HG02759 (cell line): Measurements from ENCODE around the gene PRKCQ.

Source experiments
- ATAC-seq: cut with Tn5 transposase; IDR thresholded peaks from one replicate; pipeline ENCODE4 v1.9.1; 2021; ENCODE audit warnings: mild to moderate bottlenecking, moderate library complexity; ENCODE audit not compliant: unreplicated experiment

PRKCQ gene

DNA sequence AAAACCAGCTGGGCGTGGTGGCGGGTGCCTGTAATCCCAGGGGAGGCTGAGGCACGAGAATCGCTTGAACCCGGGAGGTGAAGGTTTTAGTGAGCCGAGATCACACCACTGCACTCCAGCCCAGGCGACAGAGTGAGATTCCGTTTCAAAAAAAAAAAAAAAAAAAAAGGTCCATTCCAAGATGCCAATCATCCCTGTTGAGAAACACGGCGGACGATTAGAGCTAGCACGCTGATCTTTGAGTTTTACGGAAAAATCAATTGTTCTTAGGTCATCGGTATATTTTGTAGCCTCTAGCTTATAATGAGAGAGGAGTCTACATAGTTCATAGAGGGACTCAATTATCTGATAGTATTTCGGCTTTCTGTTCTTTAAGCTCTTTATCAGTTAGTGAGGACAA, 169.2 kb downstream of the PRKCQ start:
- ATAC-seq: no peak

DNA sequence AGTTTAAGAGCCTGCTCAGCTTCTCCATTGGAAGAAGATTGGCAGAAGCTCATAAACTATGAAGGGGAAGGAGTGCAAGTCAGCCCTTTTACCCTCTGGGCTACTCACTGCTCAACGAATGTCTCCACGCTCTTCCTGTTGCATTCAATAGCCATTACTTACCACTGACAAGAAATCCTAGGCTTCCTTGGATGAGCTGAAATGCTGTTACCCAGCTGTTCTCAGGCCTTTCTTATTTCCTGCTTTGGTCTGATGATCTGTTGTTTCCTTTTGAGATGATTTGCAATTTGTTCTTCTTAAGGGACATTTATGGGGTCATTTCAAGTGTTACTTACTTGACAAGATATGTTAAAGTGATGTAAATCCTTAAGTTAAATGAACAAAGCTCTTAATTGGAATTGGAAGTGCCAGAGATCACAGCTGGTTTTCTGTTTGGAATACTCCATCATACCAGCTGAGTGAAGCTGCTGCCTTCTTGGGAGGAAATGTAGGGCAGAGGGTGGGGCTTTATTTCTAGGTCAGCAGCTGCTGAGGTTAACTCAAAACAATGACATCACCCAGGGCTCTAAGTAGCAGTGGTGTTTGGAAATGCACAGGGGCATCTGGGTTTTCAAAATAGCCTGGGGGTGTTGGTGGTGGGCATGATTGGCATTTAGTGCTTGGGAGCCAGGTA, 170.0 kb downstream of the PRKCQ start:
- ATAC-seq: no peak

DNA sequence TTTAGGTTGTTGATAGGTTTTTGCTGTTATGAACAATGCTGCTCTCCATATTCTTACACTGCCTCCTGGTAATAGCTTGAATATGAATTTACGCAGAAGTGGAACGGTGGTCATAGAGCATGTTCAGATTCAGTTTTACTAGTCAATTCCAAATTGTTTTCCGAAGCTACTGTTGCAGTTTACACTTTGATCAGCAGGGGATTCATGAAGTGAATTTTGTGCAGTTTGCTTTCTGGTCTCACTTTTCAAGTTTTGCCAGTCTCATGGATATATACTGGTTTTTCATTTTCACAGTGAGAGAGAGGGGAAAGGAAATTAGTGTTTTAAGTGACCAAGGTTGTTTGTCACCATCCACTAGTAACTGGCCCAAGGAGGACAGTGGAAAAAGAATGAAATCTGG, 171.3 kb downstream of the PRKCQ start:
- no peak for ATAC-seq

DNA sequence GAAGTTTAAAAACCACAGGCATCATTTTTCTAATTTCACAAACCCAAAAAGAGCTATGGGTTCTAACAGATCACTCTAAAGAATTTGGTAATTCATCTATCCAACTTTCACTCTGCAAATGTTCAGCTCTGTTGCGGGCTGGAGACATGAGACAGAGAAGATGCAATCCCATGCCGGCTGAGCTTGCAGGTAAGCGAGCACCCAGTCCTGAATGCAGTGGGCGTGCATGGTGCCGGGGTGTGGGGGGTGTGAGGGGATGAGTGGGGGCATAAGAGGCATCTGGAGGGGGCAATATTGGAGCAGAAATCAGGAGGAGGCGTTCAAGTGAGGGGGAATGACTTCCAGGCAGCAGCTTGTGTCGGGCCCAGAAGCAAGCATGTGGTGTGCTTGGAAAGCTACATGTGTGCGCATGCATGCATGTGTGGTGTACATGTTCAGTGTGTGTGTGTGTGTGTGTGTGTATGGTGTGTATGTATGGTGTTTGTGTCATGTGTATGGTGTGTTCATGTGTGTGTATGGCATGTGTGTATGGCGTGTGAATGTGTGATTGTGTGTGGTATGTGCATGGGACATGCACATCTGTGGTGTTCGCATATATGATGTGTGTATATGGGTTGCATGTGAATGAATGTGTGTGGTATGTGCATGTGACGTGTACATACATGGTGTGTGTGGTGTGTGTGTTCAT, 172.9 kb downstream of the PRKCQ start:
- ATAC-seq: no peak

DNA sequence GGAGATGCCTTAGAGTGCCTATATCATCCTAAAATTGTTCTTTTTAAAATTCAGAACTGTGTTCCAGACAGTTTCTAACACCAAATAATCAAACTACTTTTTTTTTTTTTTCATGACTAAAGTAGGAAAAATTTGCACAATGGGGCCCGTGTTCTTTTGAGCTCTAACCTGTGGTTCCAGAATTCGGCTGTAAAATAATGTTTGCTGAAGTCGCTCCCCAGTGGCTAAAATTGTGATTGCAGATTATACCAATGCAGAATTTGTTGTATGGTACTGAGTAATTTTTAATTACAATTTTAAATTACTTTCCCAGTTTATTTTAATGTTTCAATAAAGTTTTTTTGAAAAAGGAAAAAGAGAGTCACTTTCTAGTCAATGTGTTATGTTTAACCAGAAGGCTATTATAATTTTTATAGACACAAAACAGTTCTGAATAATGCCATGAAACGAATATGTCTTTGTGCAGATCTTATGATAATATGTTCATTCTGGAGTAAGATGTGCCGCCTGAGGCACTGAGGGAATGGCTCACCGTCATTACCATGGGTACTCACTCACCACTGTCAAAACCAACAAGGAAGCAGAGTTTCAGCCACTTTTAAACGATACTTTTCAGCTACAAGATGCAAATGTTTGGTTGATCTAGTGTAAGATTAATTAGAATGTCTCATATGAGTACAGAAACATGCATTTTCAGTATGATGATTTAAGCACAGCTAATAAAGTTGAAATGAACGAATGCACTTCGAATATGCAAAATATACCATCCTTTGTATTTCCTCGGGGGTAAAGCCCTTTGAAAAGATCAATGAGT, 173.6 kb downstream of the PRKCQ start:
- no peak for ATAC-seq

DNA sequence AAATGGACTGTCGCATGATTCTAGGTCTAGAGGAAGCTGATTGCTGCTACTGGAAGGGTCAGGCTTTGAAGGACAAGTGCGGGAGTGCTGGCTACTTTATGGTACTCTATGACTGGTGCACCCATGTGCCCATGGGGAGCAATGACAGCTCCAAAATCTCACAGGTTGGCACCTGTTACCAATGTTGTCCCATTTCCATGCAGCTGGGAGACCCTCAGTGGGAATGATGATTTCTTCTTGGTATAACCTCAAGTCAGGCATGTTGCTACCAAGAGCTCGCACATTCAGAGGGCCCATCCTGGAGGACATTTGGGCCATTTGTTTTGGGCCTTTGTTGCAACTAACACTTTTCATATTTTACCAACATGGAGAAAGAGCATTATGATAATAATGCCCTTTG, 174.4 kb downstream of the PRKCQ start:
- ATAC-seq: no peak

DNA sequence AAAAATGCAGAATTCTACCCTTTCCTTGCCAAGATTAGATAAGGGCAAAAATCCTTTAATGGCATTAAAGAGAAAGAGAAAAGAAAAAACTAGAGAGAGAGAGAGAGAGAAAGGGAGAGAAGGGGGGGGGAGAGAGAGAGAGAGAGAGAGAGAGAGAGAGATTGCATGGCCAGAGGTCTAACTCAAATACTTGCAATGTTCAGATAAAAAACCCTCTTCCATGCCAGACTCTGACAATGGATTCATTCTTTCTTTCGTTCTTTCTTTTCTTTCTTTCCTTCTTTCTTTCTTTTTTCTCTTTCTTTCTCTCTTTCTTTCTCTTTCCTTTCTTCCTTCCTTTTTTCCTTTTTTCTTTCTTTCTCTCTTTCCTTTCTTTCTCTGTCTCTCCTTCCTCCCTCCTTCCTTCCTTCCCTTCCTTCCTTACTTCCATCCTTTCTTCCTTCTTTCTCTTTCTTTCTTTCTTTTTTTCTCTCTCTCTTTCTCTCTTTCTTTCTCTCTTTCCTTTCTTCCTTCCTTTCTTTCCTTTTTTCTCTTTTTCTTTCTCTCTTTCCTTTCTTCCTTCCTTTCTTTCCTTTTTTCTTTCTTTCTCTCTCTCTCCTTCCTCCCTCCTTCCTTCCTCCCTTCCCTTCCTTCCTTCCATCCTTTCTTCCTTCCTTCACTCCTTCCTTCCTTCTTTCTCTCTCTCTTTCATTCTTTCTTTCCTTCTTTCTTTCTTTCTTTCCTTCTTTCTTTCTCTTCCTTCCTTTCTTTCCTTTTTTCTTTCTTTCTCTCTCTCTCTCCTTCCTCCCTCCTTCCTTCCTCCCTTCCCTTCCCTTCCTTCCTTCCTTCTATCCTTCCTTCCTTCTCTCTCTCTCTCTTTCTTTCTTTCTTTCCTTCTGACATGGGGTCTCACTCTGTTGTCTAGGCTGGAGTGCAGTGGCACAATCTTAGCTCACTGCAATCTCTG, 175.7 kb downstream of the PRKCQ start:
- ATAC-seq: no peak

DNA sequence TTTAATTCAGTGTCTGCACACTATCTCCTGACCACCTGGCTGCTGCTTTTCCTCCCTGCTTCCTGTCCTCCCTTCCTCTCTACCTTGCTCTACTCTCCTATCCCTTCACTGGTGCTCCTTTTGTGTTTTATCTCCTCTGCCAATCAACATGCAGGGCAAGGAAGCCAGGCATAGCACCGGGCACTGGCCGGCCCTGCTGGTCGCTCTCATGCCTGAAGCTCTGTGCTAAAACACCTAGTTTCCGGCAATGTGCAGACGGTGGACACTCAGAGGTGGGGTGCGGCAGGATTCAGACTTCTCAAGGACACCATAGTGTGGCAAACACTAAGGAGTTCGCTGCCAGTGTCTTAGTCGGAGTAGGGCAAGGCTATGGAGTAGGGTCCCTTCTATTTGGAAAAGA, 177.1 kb downstream of the PRKCQ start:
- ATAC-seq: no peak

DNA sequence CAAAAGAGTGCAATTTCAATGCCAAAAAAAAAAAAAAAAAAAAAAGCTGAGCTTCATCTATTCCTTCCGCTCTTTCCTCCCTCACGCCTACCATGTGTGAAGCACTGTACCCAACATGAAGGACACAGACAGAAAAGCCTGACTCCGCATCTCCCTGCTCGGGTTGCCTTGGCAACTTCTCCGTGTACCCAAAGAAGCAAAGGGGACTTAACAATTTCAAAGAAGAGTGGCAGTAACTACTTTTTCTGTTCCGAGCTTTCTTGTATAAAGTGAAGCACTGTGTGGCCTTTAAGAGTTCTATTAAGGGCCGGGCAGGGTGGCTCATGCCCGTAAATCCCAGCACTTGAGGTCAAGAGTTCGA, 177.7 kb downstream of the PRKCQ start:
- ATAC-seq: no peak

DNA sequence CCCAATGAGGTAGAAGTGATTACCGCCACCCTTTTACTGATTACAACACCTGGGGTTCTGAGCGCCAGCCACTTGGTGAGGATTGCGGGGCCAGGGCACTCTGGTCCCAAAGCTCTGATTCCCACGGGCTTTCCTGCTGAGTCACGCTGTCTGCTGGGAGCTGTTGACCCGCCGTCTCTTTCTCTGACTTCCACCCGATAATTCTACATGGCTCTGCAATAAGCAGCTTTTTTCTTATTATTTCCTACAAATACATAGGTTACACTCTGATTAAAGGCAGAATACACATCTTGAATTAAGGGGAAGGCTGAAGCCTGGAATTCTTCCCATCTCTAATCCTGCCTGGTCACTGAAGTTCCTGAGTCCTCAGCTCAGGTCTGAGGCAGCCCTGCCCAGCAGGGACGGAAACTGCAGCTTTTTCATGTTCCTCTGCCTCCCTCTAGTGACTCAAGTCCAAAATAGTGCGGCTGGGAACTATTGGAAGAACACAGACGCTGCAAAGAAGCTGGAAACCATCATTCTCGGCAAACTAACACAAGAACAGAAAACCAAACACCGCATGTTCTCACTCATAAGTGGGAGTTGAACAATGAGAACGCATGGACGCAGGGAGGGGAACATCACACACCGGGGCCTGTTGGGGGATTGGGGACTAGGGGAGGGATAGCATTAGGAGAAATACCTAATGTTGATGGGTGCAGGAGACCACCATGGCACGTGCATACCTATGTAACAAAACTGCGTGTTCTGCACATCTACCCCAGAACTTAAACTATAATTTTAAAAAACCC, 178.3 kb downstream of the PRKCQ start:
- ATAC-seq: peak; percentile 88

DNA sequence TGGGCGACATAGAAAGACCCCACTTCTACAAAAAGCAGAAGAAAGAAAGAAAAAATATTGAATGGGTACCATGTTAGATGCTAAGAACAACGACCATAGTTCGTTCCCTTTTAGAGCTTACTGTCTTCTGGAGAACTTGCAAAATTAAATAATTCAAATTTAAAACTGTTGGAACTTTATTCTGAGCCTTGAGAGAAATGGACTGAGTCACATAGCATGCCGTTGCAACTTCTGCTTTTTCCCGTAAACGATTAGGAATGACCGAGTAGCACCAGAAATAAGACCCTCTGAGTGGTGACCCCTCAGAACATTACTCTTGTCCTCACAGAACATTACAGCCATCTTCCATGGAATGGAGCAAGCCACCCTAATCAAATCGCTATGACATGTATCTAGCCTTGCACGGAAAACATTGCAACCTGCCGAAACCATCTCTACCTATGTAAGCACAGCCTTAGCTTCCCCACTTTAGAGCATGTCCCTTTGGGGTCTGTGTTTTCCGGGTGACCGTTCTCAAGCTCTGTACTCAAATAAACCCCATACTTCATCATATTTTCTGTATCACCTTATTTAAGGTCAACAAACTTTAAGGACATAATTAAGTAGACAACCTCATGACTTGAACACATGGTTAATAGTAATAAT, 179.1 kb downstream of the PRKCQ start:
- ATAC-seq: no peak

DNA sequence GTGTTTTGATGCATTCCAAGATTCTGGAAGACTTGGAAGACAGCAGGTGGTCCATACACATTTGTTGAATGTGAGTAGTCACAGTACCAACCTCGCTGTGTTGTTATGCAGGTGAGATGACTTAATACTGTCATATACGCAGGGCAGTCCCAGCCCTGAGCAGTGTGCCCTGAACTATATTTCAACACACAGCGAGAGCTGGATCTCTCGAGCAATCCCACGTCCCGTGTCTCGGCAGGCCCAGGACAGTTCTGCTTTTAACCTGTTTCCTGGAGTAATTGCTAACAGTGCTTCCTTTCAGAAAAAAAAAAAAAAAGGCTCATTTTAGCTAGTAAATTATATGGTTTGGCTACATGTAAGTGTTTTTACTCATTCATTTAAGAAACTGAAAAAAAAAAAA, 179.7 kb downstream of the PRKCQ start:
- ATAC-seq: no peak

DNA sequence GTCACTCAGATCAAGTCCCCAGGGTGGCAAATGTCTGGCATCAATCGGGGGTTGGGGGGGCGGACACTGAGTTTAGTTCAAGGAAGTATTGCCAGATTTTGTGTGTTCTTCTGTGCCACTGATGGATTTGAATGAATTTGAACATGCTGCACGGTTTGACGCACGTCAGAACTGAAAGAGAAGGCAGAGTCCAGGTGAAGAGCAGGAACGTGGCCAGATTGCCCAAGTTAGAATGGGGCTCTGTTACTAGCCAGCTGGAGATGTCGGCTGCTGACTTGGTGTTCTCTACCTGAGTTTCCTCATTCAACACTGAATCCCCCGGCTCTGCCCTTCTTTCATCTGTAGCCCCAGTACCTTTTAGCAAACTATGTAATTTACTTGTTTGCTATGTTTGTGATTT, 180.2 kb downstream of the PRKCQ start:
- no peak for ATAC-seq

DNA sequence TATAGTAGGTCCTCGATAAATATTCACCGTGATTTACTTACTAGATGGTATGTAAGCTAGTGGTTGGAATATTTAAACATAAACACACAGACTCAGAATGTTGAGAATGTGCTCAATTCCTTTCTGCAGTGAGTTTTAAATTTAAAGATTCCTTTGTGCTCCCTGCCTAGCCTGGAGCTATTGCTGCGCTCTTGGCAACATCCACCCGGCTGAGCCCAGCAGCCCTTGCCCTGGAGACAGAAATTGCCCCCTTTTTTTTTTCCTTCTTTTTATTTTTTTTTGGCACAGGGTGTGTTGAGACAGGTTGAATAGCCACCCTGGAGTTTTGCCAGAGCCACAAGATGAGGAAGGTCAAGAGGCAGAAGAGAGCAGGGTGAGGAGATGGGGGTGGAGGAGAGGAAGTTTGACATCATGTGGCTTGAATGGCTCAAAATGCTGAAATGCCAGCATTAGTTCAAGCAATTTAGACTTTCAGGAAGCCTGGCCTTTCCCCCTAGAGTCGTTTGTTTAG, 180.8 kb downstream of the PRKCQ start:
- no peak for ATAC-seq

DNA sequence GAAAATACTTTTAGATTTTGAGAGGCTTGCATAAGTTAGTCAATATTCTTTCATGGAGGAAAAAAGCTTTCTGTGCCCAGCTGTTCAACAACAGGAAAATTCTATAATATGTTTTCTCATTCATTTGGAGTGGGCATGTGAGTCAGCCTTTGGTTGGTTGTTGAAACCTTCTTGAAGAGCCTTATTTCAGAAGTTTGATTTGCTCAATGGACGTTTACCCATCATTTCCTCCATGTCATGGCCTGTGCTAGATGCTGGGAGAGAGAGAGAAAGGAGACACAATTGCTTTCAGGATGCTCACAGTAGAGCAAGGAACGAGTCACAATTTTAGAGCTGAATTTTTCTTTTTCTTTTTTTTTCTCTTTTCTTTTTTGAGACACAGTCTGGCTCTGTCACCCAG, 181.7 kb downstream of the PRKCQ start:
- no peak for ATAC-seq

DNA sequence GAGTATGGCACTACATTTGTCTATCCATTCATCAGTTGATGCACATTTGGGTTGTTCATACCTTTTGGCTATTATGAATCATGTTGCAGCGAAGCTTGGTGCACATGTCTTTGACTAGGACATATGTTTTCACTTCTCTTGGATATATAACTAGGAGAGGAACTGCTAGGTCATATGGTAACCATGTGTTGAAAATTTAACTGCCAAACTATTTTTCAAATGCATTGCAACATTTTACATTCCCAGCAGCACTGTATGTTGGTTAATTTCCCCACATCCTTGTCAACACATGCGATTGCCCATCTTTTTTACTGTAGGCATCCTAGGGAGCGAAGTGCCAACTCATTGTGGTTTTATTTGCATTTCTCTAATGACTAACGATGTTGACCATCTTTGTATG, 183.4 kb downstream of the PRKCQ start:
- ATAC-seq: no peak

DNA sequence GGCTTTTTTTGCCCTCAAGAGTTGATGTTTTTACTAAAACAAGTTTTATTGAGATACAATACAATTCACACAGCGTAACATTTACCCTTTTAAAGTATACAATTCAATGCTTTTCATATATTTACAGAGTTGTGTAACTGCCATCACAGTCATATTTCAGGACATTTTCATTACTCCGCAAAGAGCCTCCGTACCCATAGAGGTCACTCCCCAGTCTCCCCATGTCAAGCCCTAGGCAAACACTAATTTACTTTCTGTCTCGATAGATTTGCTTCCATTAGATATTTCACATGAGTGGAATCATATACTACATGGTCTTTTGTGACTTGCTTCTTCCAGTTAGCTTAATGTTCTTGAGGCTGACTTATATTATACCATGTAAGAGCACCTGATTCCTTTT, 183.8 kb downstream of the PRKCQ start:
- no peak for ATAC-seq

DNA sequence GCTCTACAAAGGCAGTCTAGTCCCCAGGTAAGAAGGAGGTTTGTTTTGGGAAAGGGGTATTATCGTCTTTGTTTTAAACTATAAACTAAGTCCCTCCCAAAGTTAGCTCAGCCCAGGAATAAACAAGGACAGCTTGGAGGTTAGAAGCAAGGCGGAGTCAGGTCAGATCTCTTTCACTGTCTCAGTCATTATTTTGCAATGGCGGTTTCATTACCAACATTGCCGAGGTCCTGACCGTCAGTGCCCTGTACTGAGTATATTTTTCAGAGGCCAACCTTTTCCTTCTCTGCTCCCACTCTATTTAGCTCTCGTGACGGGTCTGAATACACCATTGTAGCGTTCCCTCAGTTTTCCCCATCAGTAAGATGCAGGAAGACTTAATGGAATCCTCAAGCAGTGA, 184.5 kb downstream of the PRKCQ start:
- ATAC-seq: no peak

DNA sequence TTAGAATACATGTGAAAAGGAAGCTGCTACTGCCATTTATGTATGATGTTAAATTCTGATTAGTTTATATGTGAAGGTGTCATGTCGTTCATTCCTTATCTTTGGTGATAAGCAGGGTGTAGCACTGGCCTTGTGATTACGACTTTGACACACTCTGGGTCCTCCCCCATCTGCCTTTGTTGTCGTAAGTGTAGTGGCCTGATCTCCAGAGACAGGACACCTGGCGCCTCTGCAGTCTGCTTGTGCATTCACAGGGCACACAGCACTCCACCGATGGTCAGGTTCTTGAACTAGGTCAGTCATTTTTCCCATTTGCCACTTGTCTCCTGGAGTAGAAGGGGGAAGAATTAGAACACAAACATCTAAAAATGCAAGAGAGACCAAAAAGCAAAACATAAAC, 186.0 kb downstream of the PRKCQ start:
- ATAC-seq: no peak

DNA sequence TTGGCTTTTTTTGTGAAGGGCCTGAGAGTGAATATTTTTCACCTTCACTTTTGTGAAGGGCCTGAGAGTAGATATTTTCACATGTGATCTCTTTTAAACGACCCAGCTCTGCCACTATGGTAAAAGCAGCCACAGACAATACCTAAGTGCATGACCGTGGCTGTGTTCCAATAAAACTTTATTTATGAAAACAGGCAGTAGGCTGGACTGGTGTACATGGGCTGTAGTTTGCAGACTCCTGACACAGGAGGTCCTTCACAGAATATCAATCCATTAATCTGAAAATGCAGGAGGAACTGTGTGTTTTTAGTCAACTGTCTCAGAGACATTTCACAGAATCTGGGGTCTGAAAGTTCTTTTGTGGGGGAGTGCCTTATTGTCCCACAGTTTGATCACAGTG, 186.9 kb downstream of the PRKCQ start:
- no peak for ATAC-seq
